GM18517 (cell line): ENCODE results near the gene TMEM145.
"Not testable (repeated sequence)": the region's sequence is repeated elsewhere in the genome, so short reads cannot be mapped to it uniquely, and the experiment has no call there.

Experiments used
- ATAC-seq: cut with Tn5 transposase; IDR thresholded peaks from one replicate; pipeline ENCODE4 v1.9.1; 2021; ENCODE audit warnings: mild to moderate bottlenecking, moderate library complexity; ENCODE audit not compliant: unreplicated experiment

Gene TMEM145

GRCh38 chr19:42313840-42314755 lies 989 bp downstream of the TMEM145 start:
- ATAC-seq, result no peak

- no peak for ATAC-seq
Measured at GRCh38 chr19:42315024-42315423, 1.9 kb downstream of the TMEM145 start.

GRCh38 chr19:42316223-42317211 lies 3.4 kb downstream of the TMEM145 start:
- no peak for ATAC-seq

GRCh38 chr19:42317535-42317934 lies 4.4 kb downstream of the TMEM145 start:
- no peak for ATAC-seq

GRCh38 chr19:42322305-42322704 lies 9.2 kb downstream of the TMEM145 start:
- no peak for ATAC-seq

GRCh38 chr19:42323473-42323851 lies 10.4 kb downstream of the TMEM145 start:
- ATAC-seq, result no peak

GRCh38 chr19:42323852-42324654 lies 10.9 kb downstream of the TMEM145 start:
- no peak for ATAC-seq

- no peak for ATAC-seq
Measured at GRCh38 chr19:42324655-42325307, 11.7 kb downstream of the TMEM145 start.

- peak; percentile 97 for ATAC-seq
Measured at GRCh38 chr19:42325308-42325895, 12.3 kb downstream of the TMEM145 start, which contains the start of gene MEGF8. TSS of gene MEGF8 (plus strand) at chr19:42325635. CDS start at chr19:42326244, 609 bp downstream.

- ATAC-seq, result peak; percentile 4
Measured at GRCh38 chr19:42325896-42326771, 13.0 kb downstream of the TMEM145 start.

- ATAC-seq, result no peak
Measured at GRCh38 chr19:42326969-42327368, 13.9 kb downstream of the TMEM145 start.

- ATAC-seq, result no peak
Measured at GRCh38 chr19:42327381-42327780, 14.3 kb downstream of the TMEM145 start.

- no peak for ATAC-seq
Measured at GRCh38 chr19:42328106-42328505, 15.0 kb downstream of the TMEM145 start.

- ATAC-seq, result no peak
Measured at GRCh38 chr19:42328854-42329253, 15.7 kb downstream of the TMEM145 start.

GRCh38 chr19:42330241-42330711 lies 17.2 kb downstream of the TMEM145 start:
- no peak for ATAC-seq

GRCh38 chr19:42331333-42331732 lies 18.2 kb downstream of the TMEM145 start:
- not testable (repeated sequence) for ATAC-seq

- ATAC-seq, result no peak
Measured at GRCh38 chr19:42332059-42332458, 18.9 kb downstream of the TMEM145 start.

- ATAC-seq, result no peak
Measured at GRCh38 chr19:42333018-42333417, 19.9 kb downstream of the TMEM145 start.
